HG03045 (cell line): ENCODE results near the gene TRDMT1.

Experiments used
- ATAC-seq: cut with Tn5 transposase; IDR thresholded peaks from one replicate; pipeline ENCODE4 v1.9.1; 2021; ENCODE audit warnings: mild to moderate bottlenecking, moderate library complexity; ENCODE audit not compliant: unreplicated experiment

The TRDMT1 gene

GRCh38 chr10:17106991-17107390 lies 94.5 kb downstream of the TRDMT1 start:
- ATAC-seq, result no peak

- ATAC-seq, result no peak
Observed at GRCh38 chr10:17101910-17102266, 99.6 kb downstream of the TRDMT1 start.

GRCh38 chr10:17101257-17101909 lies 100.1 kb downstream of the TRDMT1 start:
- ATAC-seq, result no peak

GRCh38 chr10:17100586-17100985 lies 100.9 kb downstream of the TRDMT1 start:
- ATAC-seq, result no peak

GRCh38 chr10:17098012-17098411 lies 103.5 kb downstream of the TRDMT1 start:
- ATAC-seq, result no peak
